ENCODE results near the gene PITPNB.

The PITPNB gene

GRCh38 chr22:27925331-27925730, 6.3 kb upstream of the PITPNB start:
- Histone ChIP-seq H3K4me1 (ENCODE audit: insufficient read depth, low read length, severe bottlenecking) (peaks cover 11% of the 10 kb centered on the region), H2AFZ (ENCODE audit: low read length) (no peak overlapping the region), H3K27me3 (ENCODE audit: insufficient read depth, low read length) (no peaks in the 10 kb centered on the region), H3F3A (ENCODE audit: insufficient read depth, low read length) (no peaks in the 10 kb centered on the region), H3K4me2 (ENCODE audit: low read length) (no peak overlapping the region), H3K79me2 (ENCODE audit: insufficient read depth, low read length) (peaks cover 11% of the 10 kb centered on the region), H4K20me1 (ENCODE audit: insufficient read depth, low read length) (no peaks in the 10 kb centered on the region), H3K36me3 (ENCODE audit: insufficient read depth, low read length) (peaks cover 40% of the 10 kb centered on the region), H3K9ac (ENCODE audit: low read length) (no peak overlapping the region), H3K4me3 (ENCODE audit: low read depth, low read length, poor library complexity, severe bottlenecking) (no peak overlapping the region), H3K9me3 (ENCODE audit: low read length) (no peaks in the 10 kb centered on the region), H3K27ac (ENCODE audit: low read depth, low read length, poor library complexity, severe bottlenecking) (no peak overlapping the region), H3K9me2 (ENCODE audit: low read depth, low read length) (no peaks in the 10 kb centered on the region)
- TF ChIP-seq CTCF (IDR thresholded peaks at IDR 0.05; ENCODE audit: low read length) = no peak
- no peak for TF ChIP-seq EZH2 (IDR thresholded peaks at IDR 0.05; ENCODE audit: borderline replicate concordance, low read length)

GRCh38 chr22:27919942-27920755, 1.1 kb upstream of the PITPNB start:
- Histone ChIP-seq H2AFZ (ENCODE audit: low read length) (no peak overlapping the region), H3K79me2 (ENCODE audit: insufficient read depth, low read length) (peaks cover 52% of the 10 kb centered on the region), H3K27me3 (ENCODE audit: insufficient read depth, low read length) (no peaks in the 10 kb centered on the region), H3K4me1 (ENCODE audit: insufficient read depth, low read length, severe bottlenecking) (peaks cover 45% of the 10 kb centered on the region), H3K4me3 (ENCODE audit: low read depth, low read length, poor library complexity, severe bottlenecking) (peak overlapping the region; percentile 81), H3F3A (ENCODE audit: insufficient read depth, low read length) (no peaks in the 10 kb centered on the region), H3K27ac (ENCODE audit: low read depth, low read length, poor library complexity, severe bottlenecking) (peak overlapping the region; percentile 44), H3K4me2 (ENCODE audit: low read length) (peak overlapping the region; percentile 90), H3K36me3 (ENCODE audit: insufficient read depth, low read length) (peaks cover 49% of the 10 kb centered on the region), H3K9me3 (ENCODE audit: low read length) (no peaks in the 10 kb centered on the region), H3K9ac (ENCODE audit: low read length) (peak overlapping the region; percentile 87), H4K20me1 (ENCODE audit: insufficient read depth, low read length) (no peaks in the 10 kb centered on the region), H3K9me2 (ENCODE audit: low read depth, low read length) (no peaks in the 10 kb centered on the region)
- no peak for TF ChIP-seq CTCF (IDR thresholded peaks at IDR 0.05; ENCODE audit: low read length)
- no peak for TF ChIP-seq EZH2 (IDR thresholded peaks at IDR 0.05; ENCODE audit: borderline replicate concordance, low read length)

- H3K36me3 ChIP-seq (ENCODE audit: insufficient read depth, low read length) = peaks cover 40% of the 10 kb centered on the region
- no peaks in the 10 kb centered on the region for H3F3A ChIP-seq (ENCODE audit: insufficient read depth, low read length)
- no peaks in the 10 kb centered on the region for H3K9me3 ChIP-seq (ENCODE audit: low read length)
- H3K4me2 ChIP-seq (ENCODE audit: low read length) = peak overlapping the region; percentile 69
- peak overlapping the region; percentile 85 for H3K9ac ChIP-seq (ENCODE audit: low read length)
- H3K27ac ChIP-seq (ENCODE audit: low read depth, low read length, poor library complexity, severe bottlenecking) = peak overlapping the region; percentile 24
- H3K27me3 ChIP-seq (ENCODE audit: insufficient read depth, low read length) = no peaks in the 10 kb centered on the region
- H3K4me3 ChIP-seq (ENCODE audit: low read depth, low read length, poor library complexity, severe bottlenecking) = peak overlapping the region; percentile 81
- H3K9me2 ChIP-seq (ENCODE audit: low read depth, low read length) = no peaks in the 10 kb centered on the region
- no peak overlapping the region for H2AFZ ChIP-seq (ENCODE audit: low read length)
- peaks cover 61% of the 10 kb centered on the region for H3K4me1 ChIP-seq (ENCODE audit: insufficient read depth, low read length, severe bottlenecking)
- TF ChIP-seq EZH2 (IDR thresholded peaks at IDR 0.05; ENCODE audit: borderline replicate concordance, low read length) (no peak), CTCF (IDR thresholded peaks at IDR 0.05; ENCODE audit: low read length) (no peak)
- peaks cover 67% of the 10 kb centered on the region for H3K79me2 ChIP-seq (ENCODE audit: insufficient read depth, low read length)
- 0 out of 2 replicates have a peak, but pooled peaks cover 3% of the 10 kb centered on the region for H4K20me1 ChIP-seq (ENCODE audit: insufficient read depth, low read length)
Observed at GRCh38 chr22:27918341-27919221, 475 bp downstream of the PITPNB start.
